T-helper 1 cell treated with Interleukin-12 subunit alpha and Interleukin-12 subunit beta and Interleukin-4 antibody, amounts not matched to agents 30 μg/mL and 1 μg/mL, for 36 hours (primary cell): ENCODE data around the gene KRTAP10-4.
"Not testable (repeated sequence)": the region's sequence is repeated elsewhere in the genome, so short reads cannot be mapped to it uniquely, and the experiment has no call there.

Experiments
- H3K27ac Mint-ChIP-seq: one replicate; pipeline ENCODE4 v1.8.0; 2021; ENCODE audit warnings: mild to moderate bottlenecking, mixed read lengths
- H3K27me3 Mint-ChIP-seq: one replicate; pipeline ENCODE4 v1.8.0; 2021; ENCODE audit warnings: low read depth, mixed read lengths
- H3K36me3 Mint-ChIP-seq: one replicate; pipeline ENCODE4 v1.8.0; 2021; ENCODE audit warnings: low read depth, mixed read lengths
- H3K4me1 Mint-ChIP-seq: one replicate; pipeline ENCODE4 v1.8.0; 2021; ENCODE audit warnings: low read depth, mixed read lengths
- H3K4me3 Mint-ChIP-seq: one replicate; pipeline ENCODE4 v1.8.0; 2021; ENCODE audit warnings: mild to moderate bottlenecking, moderate library complexity, mixed read lengths
- H3K9me3 Mint-ChIP-seq: one replicate; pipeline ENCODE4 v1.8.0; 2021; ENCODE audit warnings: mixed read lengths

The KRTAP10-4 gene

GRCh38 chr21:44590897-44591800 lies 17.6 kb downstream of the KRTAP10-4 start:
- H3K4me1 Mint-ChIP-seq, H3K4me3 Mint-ChIP-seq, H3K9me3 Mint-ChIP-seq, H3K36me3 Mint-ChIP-seq, H3K27ac Mint-ChIP-seq: not testable (repeated sequence)
- H3K27me3 Mint-ChIP-seq, result peaks cover 39% of the 10 kb centered on the region

GRCh38 chr21:44591801-44592130 lies 18.2 kb downstream of the KRTAP10-4 start:
- H3K27me3 Mint-ChIP-seq, result peaks cover 35% of the 10 kb centered on the region
- not testable (repeated sequence) for H3K4me3 Mint-ChIP-seq, H3K36me3 Mint-ChIP-seq, H3K4me1 Mint-ChIP-seq, H3K27ac Mint-ChIP-seq, H3K9me3 Mint-ChIP-seq

- no peaks in the 10 kb centered on the region for H3K9me3 Mint-ChIP-seq
- no peaks in the 10 kb centered on the region for H3K4me1 Mint-ChIP-seq
- H3K36me3 Mint-ChIP-seq, result no peaks in the 10 kb centered on the region
- no peak within 1 kb of the TSS for H3K27ac Mint-ChIP-seq
- no peak within 1 kb of the TSS for H3K4me3 Mint-ChIP-seq
- peaks cover 32% of the 10 kb centered on the region for H3K27me3 Mint-ChIP-seq
These were observed 19.1 kb downstream of the KRTAP10-4 start, which contains the start of gene KRTAP10-6 for GRCh38 chr21:44592446-44593311. TSS of gene KRTAP10-6 (minus strand) at chr21:44592505. CDS start at chr21:44592484, 21 bp downstream.

- Mint-ChIP-seq H3K4me1 (no peaks in the 10 kb centered on the region), H3K36me3 (peaks cover 2% of the 10 kb centered on the region), H3K27ac (no peak overlapping the region), H3K4me3 (no peak overlapping the region), H3K27me3 (peaks cover 33% of the 10 kb centered on the region), H3K9me3 (peaks cover 3% of the 10 kb centered on the region)
These were observed 20.3 kb downstream of the KRTAP10-4 start for GRCh38 chr21:44593598-44594405.

GRCh38 chr21:44594406-44594916 lies 20.9 kb downstream of the KRTAP10-4 start:
- Mint-ChIP-seq H3K36me3 (peaks cover 2% of the 10 kb centered on the region), H3K27ac (no peak overlapping the region), H3K9me3 (peaks cover 4% of the 10 kb centered on the region), H3K4me3 (no peak overlapping the region), H3K4me1 (no peaks in the 10 kb centered on the region), H3K27me3 (peaks cover 32% of the 10 kb centered on the region)

- Mint-ChIP-seq H3K36me3 (peaks cover 2% of the 10 kb centered on the region), H3K27ac (no peak overlapping the region), H3K9me3 (peaks cover 4% of the 10 kb centered on the region), H3K4me3 (no peak overlapping the region), H3K27me3 (peaks cover 30% of the 10 kb centered on the region), H3K4me1 (no peaks in the 10 kb centered on the region)
These were observed 22.0 kb downstream of the KRTAP10-4 start for GRCh38 chr21:44595524-44595923.

GRCh38 chr21:44596068-44596725 lies 22.7 kb downstream of the KRTAP10-4 start:
- Mint-ChIP-seq H3K36me3 (peaks cover 2% of the 10 kb centered on the region), H3K27ac (no peak overlapping the region), H3K27me3 (peaks cover 30% of the 10 kb centered on the region), H3K4me3 (no peak overlapping the region), H3K9me3 (peaks cover 4% of the 10 kb centered on the region), H3K4me1 (no peaks in the 10 kb centered on the region)

GRCh38 chr21:44598061-44598460 lies 24.5 kb downstream of the KRTAP10-4 start:
- H3K9me3 Mint-ChIP-seq, result peaks cover 4% of the 10 kb centered on the region
- H3K4me1 Mint-ChIP-seq, result no peaks in the 10 kb centered on the region
- peaks cover 30% of the 10 kb centered on the region for H3K27me3 Mint-ChIP-seq
- peaks cover 2% of the 10 kb centered on the region for H3K36me3 Mint-ChIP-seq
- H3K27ac Mint-ChIP-seq, result no peak overlapping the region
- no peak overlapping the region for H3K4me3 Mint-ChIP-seq

- Mint-ChIP-seq H3K27ac (no peak overlapping the region), H3K36me3 (peaks cover 2% of the 10 kb centered on the region), H3K9me3 (peaks cover 9% of the 10 kb centered on the region), H3K4me1 (no peaks in the 10 kb centered on the region), H3K27me3 (peaks cover 33% of the 10 kb centered on the region), H3K4me3 (no peak overlapping the region)
These were observed 25.9 kb downstream of the KRTAP10-4 start for GRCh38 chr21:44599264-44600029.

GRCh38 chr21:44600118-44600978 lies 26.8 kb downstream of the KRTAP10-4 start, which contains the start of gene KRTAP10-7:
TSS of gene KRTAP10-7 (plus strand) at chr21:44600597. CDS start at chr21:44600622, 25 bp downstream.
- Mint-ChIP-seq H3K27me3 (peaks cover 38% of the 10 kb centered on the region), H3K9me3 (peaks cover 16% of the 10 kb centered on the region)
- not testable (repeated sequence) for H3K4me3 Mint-ChIP-seq, H3K27ac Mint-ChIP-seq, H3K36me3 Mint-ChIP-seq, H3K4me1 Mint-ChIP-seq

GRCh38 chr21:44601091-44601490 lies 27.6 kb downstream of the KRTAP10-4 start:
- peaks cover 41% of the 10 kb centered on the region for H3K27me3 Mint-ChIP-seq
- not testable (repeated sequence) for H3K4me3 Mint-ChIP-seq, H3K4me1 Mint-ChIP-seq, H3K36me3 Mint-ChIP-seq, H3K27ac Mint-ChIP-seq
- H3K9me3 Mint-ChIP-seq, result peaks cover 20% of the 10 kb centered on the region

GRCh38 chr21:44601596-44602462 lies 28.3 kb downstream of the KRTAP10-4 start:
- Mint-ChIP-seq H3K4me1 (no peaks in the 10 kb centered on the region), H3K4me3 (no peak overlapping the region), H3K27ac (no peak overlapping the region), H3K27me3 (peaks cover 42% of the 10 kb centered on the region), H3K9me3 (peaks cover 26% of the 10 kb centered on the region), H3K36me3 (peaks cover 2% of the 10 kb centered on the region)
